ENCODE data around the gene DENND2D.

DNA sequence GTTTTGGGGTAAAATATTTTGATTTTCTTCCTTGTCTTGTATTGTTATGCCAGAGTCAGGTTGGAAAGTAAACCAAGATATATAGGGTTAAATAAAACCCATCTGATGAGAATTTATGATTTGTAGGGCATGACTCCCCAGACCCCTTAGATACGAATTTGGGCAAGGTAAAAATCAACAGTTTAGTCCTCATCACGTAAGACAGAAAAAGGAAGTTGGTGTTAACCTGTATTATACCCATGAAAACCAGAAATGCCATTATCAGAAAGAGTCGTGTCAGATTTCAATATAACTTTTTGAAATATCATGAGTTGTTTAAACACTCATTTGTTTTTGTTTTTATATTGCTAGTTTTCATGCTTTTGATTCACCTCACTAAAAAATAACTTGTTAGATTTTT lies 48.6 kb downstream of the DENND2D start:
- TF ChIP-seq, protein P1, sequence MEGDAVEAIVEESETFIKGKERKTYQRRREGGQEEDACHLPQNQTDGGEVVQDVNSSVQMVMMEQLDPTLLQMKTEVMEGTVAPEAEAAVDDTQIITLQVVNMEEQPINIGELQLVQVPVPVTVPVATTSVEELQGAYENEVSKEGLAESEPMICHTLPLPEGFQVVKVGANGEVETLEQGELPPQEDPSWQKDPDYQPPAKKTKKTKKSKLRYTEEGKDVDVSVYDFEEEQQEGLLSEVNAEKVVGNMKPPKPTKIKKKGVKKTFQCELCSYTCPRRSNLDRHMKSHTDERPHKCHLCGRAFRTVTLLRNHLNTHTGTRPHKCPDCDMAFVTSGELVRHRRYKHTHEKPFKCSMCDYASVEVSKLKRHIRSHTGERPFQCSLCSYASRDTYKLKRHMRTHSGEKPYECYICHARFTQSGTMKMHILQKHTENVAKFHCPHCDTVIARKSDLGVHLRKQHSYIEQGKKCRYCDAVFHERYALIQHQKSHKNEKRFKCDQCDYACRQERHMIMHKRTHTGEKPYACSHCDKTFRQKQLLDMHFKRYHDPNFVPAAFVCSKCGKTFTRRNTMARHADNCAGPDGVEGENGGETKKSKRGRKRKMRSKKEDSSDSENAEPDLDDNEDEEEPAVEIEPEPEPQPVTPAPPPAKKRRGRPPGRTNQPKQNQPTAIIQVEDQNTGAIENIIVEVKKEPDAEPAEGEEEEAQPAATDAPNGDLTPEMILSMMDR (IDR thresholded peaks at IDR 0.05): no peak
- TF ChIP-seq EZH2 (IDR thresholded peaks at IDR 0.05; ENCODE audit: borderline replicate concordance, insufficient read depth, low read depth, low read length, poor library complexity, severe bottlenecking): no peak

Data from B cell (primary cell).